Left forelimb (tissue), 1 donor: ENCODE data around the gene PAOX.
A peak's percentile ranks its signal among the peaks of the same experiment; 100 is the strongest.
"Not testable (repeated sequence)": the region's sequence is repeated elsewhere in the genome, so short reads cannot be mapped to it uniquely, and the experiment has no call there.

Source experiments
- DNase-seq: peaks from one replicate; pipeline ENCODE4 v3.0.0-alpha.2; 2018; ENCODE audit warnings: low spot score

PAOX gene

GRCh38 chr10:133411523-133412380 lies 32.7 kb downstream of the PAOX start:
- no peak for DNase-seq

- no peak for DNase-seq
These were observed 33.3 kb downstream of the PAOX start for GRCh38 chr10:133412381-133412711.

GRCh38 chr10:133414401-133414800 lies 35.3 kb downstream of the PAOX start:
- not testable (repeated sequence) for DNase-seq

- DNase-seq: no peak
These were observed 36.7 kb downstream of the PAOX start for GRCh38 chr10:133415752-133416151.

- no peak for DNase-seq
These were observed 39.4 kb downstream of the PAOX start for GRCh38 chr10:133418289-133418993.

GRCh38 chr10:133419211-133419950 lies 40.3 kb downstream of the PAOX start:
- DNase-seq: no peak

GRCh38 chr10:133420028-133420427 lies 41.0 kb downstream of the PAOX start:
- DNase-seq: peak; percentile 65

GRCh38 chr10:133420579-133420978 lies 41.5 kb downstream of the PAOX start:
- DNase-seq: no peak

- DNase-seq: peak; percentile 63
These were observed 42.5 kb downstream of the PAOX start for GRCh38 chr10:133421336-133422222.

- no peak for DNase-seq
These were observed 43.3 kb downstream of the PAOX start for GRCh38 chr10:133422223-133422806.

GRCh38 chr10:133422807-133423771 lies 44.0 kb downstream of the PAOX start:
- DNase-seq: peak; percentile 66

- DNase-seq: not testable (repeated sequence)
These were observed 45.0 kb downstream of the PAOX start for GRCh38 chr10:133424102-133424501.

- not testable (repeated sequence) for DNase-seq
These were observed 45.5 kb downstream of the PAOX start, which contains the start of gene SPRN for GRCh38 chr10:133424601-133425000. TSS of gene SPRN (minus strand) at chr10:133424625. CDS start at chr10:133423681, 944 bp downstream.

- not testable (repeated sequence) for DNase-seq
These were observed 50.5 kb downstream of the PAOX start for GRCh38 chr10:133429571-133429970.

- not testable (repeated sequence) for DNase-seq
These were observed 53.0 kb downstream of the PAOX start for GRCh38 chr10:133431888-133432613.

GRCh38 chr10:133432789-133433188 lies 53.7 kb downstream of the PAOX start:
- DNase-seq: not testable (repeated sequence)

- DNase-seq: no peak
These were observed 59.7 kb downstream of the PAOX start for GRCh38 chr10:133438711-133439273.

- no peak for DNase-seq
These were observed 60.7 kb downstream of the PAOX start for GRCh38 chr10:133439517-133440461.
